Measurements from ENCODE around the gene YRDC.

YRDC gene, protein sequence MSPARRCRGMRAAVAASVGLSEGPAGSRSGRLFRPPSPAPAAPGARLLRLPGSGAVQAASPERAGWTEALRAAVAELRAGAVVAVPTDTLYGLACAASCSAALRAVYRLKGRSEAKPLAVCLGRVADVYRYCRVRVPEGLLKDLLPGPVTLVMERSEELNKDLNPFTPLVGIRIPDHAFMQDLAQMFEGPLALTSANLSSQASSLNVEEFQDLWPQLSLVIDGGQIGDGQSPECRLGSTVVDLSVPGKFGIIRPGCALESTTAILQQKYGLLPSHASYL

DNA sequence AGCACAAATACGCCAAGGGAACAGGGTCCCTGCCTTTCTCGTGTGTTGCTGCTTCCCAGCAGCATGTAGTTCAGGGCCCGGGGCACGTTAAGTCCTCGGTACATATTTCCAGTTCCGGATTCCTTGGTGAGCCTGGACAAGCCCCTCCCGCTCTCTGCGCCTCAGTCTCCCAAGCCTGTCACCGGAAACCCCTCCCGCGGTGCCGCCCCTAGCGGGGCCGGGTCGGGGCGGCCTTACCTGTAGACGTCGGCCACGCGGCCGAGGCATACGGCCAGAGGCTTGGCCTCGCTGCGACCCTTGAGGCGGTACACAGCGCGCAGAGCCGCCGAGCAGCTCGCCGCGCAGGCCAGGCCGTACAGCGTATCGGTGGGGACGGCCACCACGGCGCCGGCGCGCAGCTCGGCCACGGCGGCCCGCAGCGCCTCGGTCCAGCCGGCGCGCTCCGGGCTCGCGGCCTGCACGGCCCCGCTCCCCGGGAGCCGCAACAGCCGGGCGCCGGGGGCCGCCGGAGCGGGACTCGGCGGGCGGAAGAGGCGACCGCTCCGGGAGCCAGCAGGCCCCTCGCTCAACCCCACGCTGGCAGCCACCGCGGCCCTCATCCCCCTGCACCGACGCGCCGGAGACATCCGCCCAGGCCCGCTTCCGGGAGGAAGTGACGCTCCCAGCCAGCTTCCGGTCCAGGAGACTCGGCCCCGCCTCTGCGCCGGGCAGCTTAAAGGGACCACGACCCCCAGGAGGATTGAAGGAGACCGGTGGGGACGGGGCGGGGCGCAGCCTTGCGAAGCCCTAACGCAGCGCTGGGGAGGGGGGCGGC, at the start of gene YRDC, which contains the start of gene C1orf122:
YRDC (minus strand) TSS at position 654 of the 814 bp plus-strand sequence; CDS start at position 626, 28 bp downstream.
C1orf122 (plus strand) TSS at position 236 of the 814 bp plus-strand sequence. CDS start 615 bp downstream, outside the sequence.
- H3K36me3 ChIP-seq (ENCODE audit: control insufficient read depth in 1 of 2, insufficient read depth in 2 of 2, low read length in 2 of 2): peaks cover 26 to 39% of the 10 kb centered on the region in 2 donors
- H3K27me3 ChIP-seq (ENCODE audit: control insufficient read depth in 1 of 2, insufficient read depth in 2 of 2, low read length in 2 of 2): no peaks in the 10 kb centered on the region
- H3K4me1 ChIP-seq (ENCODE audit: control insufficient read depth in 1 of 2, insufficient read depth in 2 of 2, low read length in 2 of 2): peaks cover 15 to 17% of the 10 kb centered on the region in 2 donors
- no peaks in the 10 kb centered on the region for H3K9me3 ChIP-seq (ENCODE audit: control insufficient read depth in 1 of 2, low read length in 2 of 2)
- peak within 1 kb of the TSS; percentile 82 to 93 for H3K4me3 ChIP-seq (ENCODE audit: low read depth in 1 of 2, low read length in 2 of 2)
- peak within 1 kb of the TSS; percentile 71 for H3K27ac ChIP-seq (ENCODE audit: low read depth, low read length)
- peak within 1 kb of the TSS; percentile 76 to 88 for H3K9ac ChIP-seq (ENCODE audit: low read depth in 1 of 2, low read length in 2 of 2)

DNA sequence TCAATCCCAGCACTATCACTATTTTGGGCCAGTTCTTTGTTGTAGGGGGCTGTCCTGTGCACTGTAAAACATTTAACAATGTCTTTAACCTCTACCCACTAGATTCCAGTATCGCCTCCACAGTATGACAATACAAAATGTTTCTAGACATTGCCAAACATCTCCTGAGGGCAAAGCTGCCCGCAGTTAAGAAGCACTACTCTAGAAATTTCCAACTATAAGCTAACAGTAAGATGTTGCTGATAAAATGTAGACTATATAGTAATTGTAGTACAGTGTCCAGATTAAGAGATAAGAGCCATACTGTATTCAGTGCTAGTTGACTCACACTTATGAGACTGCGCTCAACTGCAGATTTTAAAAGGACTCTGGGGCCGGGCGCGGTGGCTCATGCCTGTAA, 46.4 kb upstream of the YRDC start:
- Histone ChIP-seq H3K36me3 (ENCODE audit: control insufficient read depth in 1 of 2, insufficient read depth in 2 of 2, low read length in 2 of 2) (peaks cover 9 to 18% of the 10 kb centered on the region in 2 donors), H3K27me3 (ENCODE audit: control insufficient read depth in 1 of 2, insufficient read depth in 2 of 2, low read length in 2 of 2) (no peaks in the 10 kb centered on the region), H3K9me3 (ENCODE audit: control insufficient read depth in 1 of 2, low read length in 2 of 2) (no peaks in the 10 kb centered on the region), H3K4me1 (ENCODE audit: control insufficient read depth in 1 of 2, insufficient read depth in 2 of 2, low read length in 2 of 2) (peaks cover 15 to 23% of the 10 kb centered on the region in 2 donors), H3K27ac (ENCODE audit: low read depth, low read length) (no peak overlapping the region), H3K9ac (ENCODE audit: low read depth in 1 of 2, low read length in 2 of 2) (no peak overlapping the region), H3K4me3 (ENCODE audit: low read depth in 1 of 2, low read length in 2 of 2) (no peak overlapping the region)

DNA sequence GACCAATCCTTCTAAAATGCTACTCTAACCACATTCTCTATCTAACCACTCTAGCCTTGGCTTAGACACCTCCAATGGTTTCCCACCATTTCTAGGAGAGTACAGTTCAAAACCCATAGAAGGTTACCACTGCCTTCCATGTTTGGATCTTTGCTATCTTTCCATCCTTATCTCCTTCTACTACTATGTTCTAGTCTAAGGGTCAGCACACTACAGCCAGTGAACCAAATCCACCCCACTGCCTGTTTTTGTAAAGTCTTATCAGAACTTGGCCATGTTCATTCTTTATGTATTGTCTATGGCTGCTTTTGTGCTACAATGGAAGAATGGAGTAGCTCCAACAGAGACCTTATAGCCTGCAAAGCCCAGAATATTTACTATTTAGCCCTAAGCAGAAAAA, 45.1 kb upstream of the YRDC start:
- Histone ChIP-seq H3K4me1 (ENCODE audit: control insufficient read depth in 1 of 2, insufficient read depth in 2 of 2, low read length in 2 of 2) (peaks cover 7 to 16% of the 10 kb centered on the region in 2 donors), H3K27me3 (ENCODE audit: control insufficient read depth in 1 of 2, insufficient read depth in 2 of 2, low read length in 2 of 2) (no peaks in the 10 kb centered on the region), H3K4me3 (ENCODE audit: low read depth in 1 of 2, low read length in 2 of 2) (no peak overlapping the region), H3K27ac (ENCODE audit: low read depth, low read length) (no peak overlapping the region), H3K9me3 (ENCODE audit: control insufficient read depth in 1 of 2, low read length in 2 of 2) (no peaks in the 10 kb centered on the region), H3K9ac (ENCODE audit: low read depth in 1 of 2, low read length in 2 of 2) (no peak overlapping the region), H3K36me3 (ENCODE audit: control insufficient read depth in 1 of 2, insufficient read depth in 2 of 2, low read length in 2 of 2) (peaks cover 9 to 18% of the 10 kb centered on the region in 2 donors)

DNA sequence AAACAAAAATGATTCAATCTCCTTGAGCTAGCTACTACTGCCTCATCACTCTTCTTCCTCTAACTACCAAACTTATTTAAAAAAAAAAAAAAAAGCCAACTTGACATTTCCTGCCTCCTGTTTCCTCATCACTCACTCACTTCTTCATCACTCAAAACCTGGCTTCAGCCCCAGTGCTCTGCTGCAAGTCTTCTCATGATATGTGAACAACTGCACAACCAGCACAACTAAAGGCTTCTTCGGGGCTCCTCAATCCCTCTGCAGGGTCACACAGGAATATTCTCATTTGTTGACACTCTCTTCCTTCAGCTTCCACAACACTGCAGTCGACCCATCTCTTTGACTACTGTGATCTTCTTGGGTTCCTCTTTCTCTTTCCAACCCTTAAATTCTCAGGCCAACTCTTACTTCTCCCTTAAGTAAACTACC, 43.8 kb upstream of the YRDC start:
- Histone ChIP-seq H3K36me3 (ENCODE audit: control insufficient read depth in 1 of 2, insufficient read depth in 2 of 2, low read length in 2 of 2) (peaks cover 2 to 11% of the 10 kb centered on the region in 2 donors), H3K4me3 (ENCODE audit: low read depth in 1 of 2, low read length in 2 of 2) (no peak overlapping the region), H3K27me3 (ENCODE audit: control insufficient read depth in 1 of 2, insufficient read depth in 2 of 2, low read length in 2 of 2) (no peaks in the 10 kb centered on the region), H3K27ac (ENCODE audit: low read depth, low read length) (no peak overlapping the region), H3K4me1 (ENCODE audit: control insufficient read depth in 1 of 2, insufficient read depth in 2 of 2, low read length in 2 of 2) (peaks cover 6 to 14% of the 10 kb centered on the region in 2 donors), H3K9ac (ENCODE audit: low read depth in 1 of 2, low read length in 2 of 2) (no peak overlapping the region), H3K9me3 (ENCODE audit: control insufficient read depth in 1 of 2, low read length in 2 of 2) (no peaks in the 10 kb centered on the region)

DNA sequence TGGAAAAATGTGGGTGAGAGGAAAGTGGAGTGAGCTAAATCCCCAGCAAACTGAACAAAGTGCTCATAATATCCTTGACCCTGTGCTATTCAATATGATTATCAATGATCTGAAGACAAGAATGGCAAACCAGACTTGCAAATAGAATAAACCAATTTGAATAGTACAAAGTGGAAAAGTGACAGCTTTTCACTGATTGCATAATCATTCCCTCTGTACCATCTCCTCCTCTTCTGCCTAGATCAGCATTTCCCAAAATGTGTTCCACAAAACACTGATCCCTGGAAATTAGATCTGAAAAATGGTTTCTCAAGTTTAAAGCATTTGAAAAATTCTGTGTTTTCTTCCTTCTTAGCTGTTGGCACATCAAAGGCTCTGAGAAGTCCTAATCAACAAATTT, 43.3 kb upstream of the YRDC start:
- Histone ChIP-seq H3K4me1 (ENCODE audit: control insufficient read depth in 1 of 2, insufficient read depth in 2 of 2, low read length in 2 of 2) (peaks cover 9 to 17% of the 10 kb centered on the region in 2 donors), H3K27me3 (ENCODE audit: control insufficient read depth in 1 of 2, insufficient read depth in 2 of 2, low read length in 2 of 2) (no peaks in the 10 kb centered on the region), H3K4me3 (ENCODE audit: low read depth in 1 of 2, low read length in 2 of 2) (no peak overlapping the region), H3K36me3 (ENCODE audit: control insufficient read depth in 1 of 2, insufficient read depth in 2 of 2, low read length in 2 of 2) (peaks cover 0 to 10% of the 10 kb centered on the region in 2 donors), H3K27ac (ENCODE audit: low read depth, low read length) (no peak overlapping the region), H3K9me3 (ENCODE audit: control insufficient read depth in 1 of 2, low read length in 2 of 2) (no peaks in the 10 kb centered on the region), H3K9ac (ENCODE audit: low read depth in 1 of 2, low read length in 2 of 2) (no peak overlapping the region)

DNA sequence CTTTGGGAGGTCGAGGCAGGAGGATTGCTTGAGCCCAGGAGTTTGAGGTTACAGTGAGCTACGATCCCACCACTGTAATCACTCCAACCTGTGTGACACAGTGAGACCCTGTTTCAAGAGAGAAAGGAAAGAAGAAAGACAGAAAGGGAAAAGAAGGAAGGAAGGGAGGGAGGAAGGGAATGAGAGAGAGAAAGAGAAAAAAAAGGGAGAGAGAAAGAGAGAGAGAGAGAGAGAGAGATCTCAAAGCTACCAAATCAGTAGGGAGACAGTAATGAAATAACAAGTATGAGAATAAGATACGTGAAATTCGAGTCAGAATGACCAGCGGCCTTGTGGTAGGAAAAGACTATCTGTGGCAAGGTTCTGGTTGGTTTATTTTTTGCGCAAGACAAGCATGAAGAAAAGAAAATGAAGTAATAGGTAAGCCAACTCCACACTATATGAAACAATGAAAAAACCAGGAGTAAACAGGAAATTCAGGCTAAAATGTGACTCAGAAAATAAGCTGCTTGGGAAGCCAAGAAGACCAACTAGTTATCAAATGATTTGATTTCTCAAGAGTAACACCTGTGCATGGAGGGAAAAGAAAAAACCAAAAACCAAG, 42.4 kb upstream of the YRDC start:
- Histone ChIP-seq H3K9me3 (ENCODE audit: control insufficient read depth in 1 of 2, low read length in 2 of 2) (no peaks in the 10 kb centered on the region), H3K4me1 (ENCODE audit: control insufficient read depth in 1 of 2, insufficient read depth in 2 of 2, low read length in 2 of 2) (peaks cover 10 to 22% of the 10 kb centered on the region in 2 donors), H3K9ac (ENCODE audit: low read depth in 1 of 2, low read length in 2 of 2) (no peak overlapping the region), H3K4me3 (ENCODE audit: low read depth in 1 of 2, low read length in 2 of 2) (no peak overlapping the region), H3K27me3 (ENCODE audit: control insufficient read depth in 1 of 2, insufficient read depth in 2 of 2, low read length in 2 of 2) (no peaks in the 10 kb centered on the region), H3K36me3 (ENCODE audit: control insufficient read depth in 1 of 2, insufficient read depth in 2 of 2, low read length in 2 of 2) (peaks cover 0 to 9% of the 10 kb centered on the region in 2 donors), H3K27ac (ENCODE audit: low read depth, low read length) (no peak overlapping the region)

DNA sequence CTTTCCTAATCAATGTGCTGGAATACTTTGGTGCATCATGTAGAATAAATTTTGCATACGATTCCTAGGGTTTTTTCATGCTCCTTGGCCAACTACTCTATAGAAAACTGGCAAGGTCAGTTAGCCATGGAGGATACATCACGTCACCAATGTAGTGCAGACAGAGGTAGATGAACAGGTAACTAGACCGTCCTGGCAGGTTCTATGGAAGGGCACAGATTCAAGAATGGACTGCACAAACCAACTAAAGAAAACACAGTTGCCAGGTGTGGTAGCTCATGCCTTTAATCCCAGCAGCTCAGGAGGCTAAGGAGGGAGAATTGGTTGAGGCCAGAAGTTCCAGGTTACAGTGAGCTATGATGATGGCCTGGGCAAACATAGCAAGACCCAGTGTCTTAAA, 41.5 kb upstream of the YRDC start:
- Histone ChIP-seq H3K4me1 (ENCODE audit: control insufficient read depth in 1 of 2, insufficient read depth in 2 of 2, low read length in 2 of 2) (peaks cover 10 to 31% of the 10 kb centered on the region in 2 donors), H3K9ac (ENCODE audit: low read depth in 1 of 2, low read length in 2 of 2) (no peak overlapping the region), H3K27ac (ENCODE audit: low read depth, low read length) (no peak overlapping the region)

DNA sequence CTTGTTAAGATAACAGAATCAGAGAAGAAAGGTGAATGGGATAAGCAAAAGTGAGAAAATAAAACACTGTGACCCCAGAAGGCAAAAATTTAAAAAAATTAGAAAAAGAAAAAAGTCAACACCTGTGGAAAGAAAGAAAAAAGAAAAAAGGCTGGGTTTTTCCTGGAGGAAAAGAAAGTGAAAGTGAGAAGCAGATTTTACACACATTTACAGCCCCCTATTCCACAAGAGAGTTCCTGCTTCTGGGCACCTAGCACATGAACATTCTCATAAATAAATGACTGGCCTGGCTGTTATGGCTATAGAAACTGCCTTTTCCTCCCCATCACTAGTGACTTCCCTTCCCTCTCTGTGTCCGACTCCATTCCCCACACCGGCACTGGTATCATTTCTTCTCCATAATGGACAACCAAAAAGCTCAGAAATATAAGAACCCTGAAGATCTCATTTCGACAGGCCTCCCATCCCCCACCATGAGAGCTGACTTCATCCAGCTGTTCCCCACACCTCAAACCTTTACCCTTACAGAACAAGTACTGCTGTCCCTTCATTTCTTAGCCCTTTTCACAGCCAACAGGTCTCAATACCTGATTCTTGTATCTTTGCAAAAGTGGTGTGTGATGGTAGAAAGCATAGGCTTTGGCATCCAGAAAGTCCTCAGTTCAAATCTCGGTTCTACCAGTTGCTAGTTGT, 38.8 kb upstream of the YRDC start:
- H3K27ac ChIP-seq (ENCODE audit: low read depth, low read length): no peak overlapping the region
- H3K36me3 ChIP-seq (ENCODE audit: control insufficient read depth in 1 of 2, insufficient read depth in 2 of 2, low read length in 2 of 2): peaks cover 0 to 3% of the 10 kb centered on the region in 2 donors
- H3K4me3 ChIP-seq (ENCODE audit: low read depth in 1 of 2, low read length in 2 of 2): peak overlapping the region; percentile 30 to 58
- H3K27me3 ChIP-seq (ENCODE audit: control insufficient read depth in 1 of 2, insufficient read depth in 2 of 2, low read length in 2 of 2): no peaks in the 10 kb centered on the region
- peak overlapping the region in 1 of 2 donors; percentile 33 for H3K9ac ChIP-seq (ENCODE audit: low read depth in 1 of 2, low read length in 2 of 2)
- H3K4me1 ChIP-seq (ENCODE audit: control insufficient read depth in 1 of 2, insufficient read depth in 2 of 2, low read length in 2 of 2): peaks cover 10 to 28% of the 10 kb centered on the region in 2 donors
- H3K9me3 ChIP-seq (ENCODE audit: control insufficient read depth in 1 of 2, low read length in 2 of 2): no peaks in the 10 kb centered on the region

More for the DNA sequence above, 41.5 kb upstream of the YRDC start:
- no peaks in the 10 kb centered on the region for H3K9me3 ChIP-seq (ENCODE audit: control insufficient read depth in 1 of 2, low read length in 2 of 2)
- H3K36me3 ChIP-seq (ENCODE audit: control insufficient read depth in 1 of 2, insufficient read depth in 2 of 2, low read length in 2 of 2): peaks cover 0 to 3% of the 10 kb centered on the region in 2 donors
- no peaks in the 10 kb centered on the region for H3K27me3 ChIP-seq (ENCODE audit: control insufficient read depth in 1 of 2, insufficient read depth in 2 of 2, low read length in 2 of 2)
- H3K4me3 ChIP-seq (ENCODE audit: low read depth in 1 of 2, low read length in 2 of 2): no peak overlapping the region

DNA sequence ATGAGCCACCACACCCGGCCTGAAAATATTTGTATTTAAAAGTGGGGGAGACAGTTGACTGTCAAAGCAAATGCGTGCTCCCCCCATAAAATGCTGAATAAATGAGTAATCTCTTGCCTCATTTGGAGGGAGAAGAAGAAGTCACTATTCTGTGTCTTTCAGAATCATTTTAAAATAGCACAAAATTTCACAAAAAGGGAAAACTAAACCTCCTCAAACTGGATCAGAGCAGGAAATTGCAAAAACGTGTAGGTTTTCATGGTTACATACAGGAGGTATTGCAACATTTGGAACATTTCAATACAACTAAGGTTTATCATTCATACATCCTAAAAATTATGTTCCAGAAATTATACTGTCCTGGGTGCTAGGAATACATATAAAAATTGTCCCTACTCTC, 37.8 kb upstream of the YRDC start:
- H3K9ac ChIP-seq (ENCODE audit: low read depth in 1 of 2, low read length in 2 of 2): no peak overlapping the region
- H3K27ac ChIP-seq (ENCODE audit: low read depth, low read length): no peak overlapping the region
- no peaks in the 10 kb centered on the region for H3K9me3 ChIP-seq (ENCODE audit: control insufficient read depth in 1 of 2, low read length in 2 of 2)
- H3K4me3 ChIP-seq (ENCODE audit: low read depth in 1 of 2, low read length in 2 of 2): no peak overlapping the region
- H3K27me3 ChIP-seq (ENCODE audit: control insufficient read depth in 1 of 2, insufficient read depth in 2 of 2, low read length in 2 of 2): no peaks in the 10 kb centered on the region
- H3K4me1 ChIP-seq (ENCODE audit: control insufficient read depth in 1 of 2, insufficient read depth in 2 of 2, low read length in 2 of 2): peaks cover 10 to 27% of the 10 kb centered on the region in 2 donors
- peaks cover 0 to 9% of the 10 kb centered on the region in 2 donors for H3K36me3 ChIP-seq (ENCODE audit: control insufficient read depth in 1 of 2, insufficient read depth in 2 of 2, low read length in 2 of 2)
